SK-N-SH (cell line): Measurements from ENCODE around the gene TMTC2. TPM values are rescaled to one million over a fixed set of nuclear protein-coding genes. Genes with fewer than 3 reads are reported as not detected.

Source experiments
- CTCF ChIA-PET: fragments of 300-600, 350-600 bp; formaldehyde crosslinking; extraction: SDS; loops from one replicate; lab custom pipeline; 2021; lab: Yijun Ruan, JAX
- POLR2A ChIA-PET: fragments of 350-600 bp; sonication (Branson Sonifier 250); formaldehyde crosslinking; extraction: SDS; loops from one replicate; lab custom pipeline; 2020; ENCODE audit warnings: antibody characterized with exemption, inconsistent platforms; lab: Yijun Ruan, JAX
- DNase-seq: peaks from one replicate; pipeline ENCODE4 v3.0.0; 2012
- H2AFZ ChIP-seq: fragments of 200-600 bp; sonication (generic); 2 replicates; pipeline ENCODE4 v1.8.1; 2016; ENCODE audit warnings: antibody characterized with exemption, mild to moderate bottlenecking, low read depth
- H3F3A ChIP-seq: fragments of 200-600 bp; sonication (generic); replicated peaks from 2 replicates; pipeline ENCODE3; 2016; ENCODE audit warnings: antibody characterized with exemption, mild to moderate bottlenecking; ENCODE audit not compliant: insufficient read depth
- H3K27ac ChIP-seq, 2 experiments: fragments of 200-500 bp in 1 of 2; fragments of 200-600 bp in 1 of 2; sonication (Bioruptor generic) in 1 of 2; sonication (generic), shearing (Covaris generic) in 1 of 2; 2 replicates each; pipeline versions ENCODE4 v1.5.1 to v1.6.1; 2014 to 2016; ENCODE audit warnings: low read depth in 2 of 2, inconsistent platforms in 1 of 2, low read length in 1 of 2, mild to moderate bottlenecking in 1 of 2, mixed read lengths in 1 of 2
- H3K27me3 ChIP-seq: fragments of 200-600 bp; sonication (generic), shearing (Covaris generic); 2 replicates; pipeline ENCODE4 v1.6.1; 2016; ENCODE audit warnings: mixed run types; ENCODE audit not compliant: insufficient read depth
- H3K36me3 ChIP-seq, 2 experiments: fragments of 200-500 bp in 1 of 2; fragments of 200-600 bp in 1 of 2; sonication (Bioruptor generic) in 1 of 2; sonication (generic) in 1 of 2; replicated peaks in 1 of 2; 2 replicates each; pipeline versions ENCODE3 to v1.5.1; 2014 to 2016; ENCODE audit warnings: low read length in 1 of 2, mild to moderate bottlenecking in 1 of 2; ENCODE audit not compliant: insufficient read depth in 2 of 2, control insufficient read depth in 1 of 2
- H3K4me1 ChIP-seq, 2 experiments: fragments of 200-500 bp in 1 of 2; fragments of 200-600 bp in 1 of 2; sonication (Bioruptor generic) in 1 of 2; sonication (generic), shearing (Covaris generic) in 1 of 2; 2 replicates each; pipeline versions ENCODE4 v1.5.1 to v1.6.1; 2014 to 2016; ENCODE audit warnings: low read depth in 1 of 2, low read length in 1 of 2, mixed run types in 1 of 2; ENCODE audit not compliant: insufficient read depth in 2 of 2, control insufficient read depth in 1 of 2
- H3K4me2 ChIP-seq: fragments of 200-600 bp; sonication (generic), shearing (Covaris generic); 2 replicates; pipeline ENCODE4 v1.6.1; 2017; ENCODE audit warnings: mixed run types
- H3K4me3 ChIP-seq, 2 experiments: fragments of 200-500 bp in 1 of 2; fragments of 200-600 bp in 1 of 2; sonication (Bioruptor generic) in 1 of 2; sonication (generic), shearing (Covaris generic) in 1 of 2; 2 replicates each; pipeline versions ENCODE4 v1.5.1 to v1.8.1; 2014 to 2016; ENCODE audit warnings: low read depth in 2 of 2, inconsistent platforms in 1 of 2, low read length in 1 of 2, mild to moderate bottlenecking in 1 of 2, mixed read lengths in 1 of 2, moderate library complexity in 1 of 2
- H3K79me2 ChIP-seq: fragments of 200-600 bp; sonication (generic); 2 replicates; pipeline ENCODE4 v1.8.1; 2017; ENCODE audit warnings: mild to moderate bottlenecking; ENCODE audit not compliant: insufficient read depth
- H3K9ac ChIP-seq: fragments of 200-600 bp; sonication (generic); 2 replicates; pipeline ENCODE4 v1.6.1; 2017; ENCODE audit warnings: mixed run types
- H3K9me2 ChIP-seq: fragments of 200-600 bp; sonication (generic); 2 replicates; pipeline ENCODE4 v1.6.1; 2017; ENCODE audit warnings: mixed run types
- H3K9me3 ChIP-seq: fragments of 200-600 bp; sonication (generic); 2 replicates; pipeline ENCODE4 v1.6.1; 2017; ENCODE audit warnings: mixed run types, mild to moderate bottlenecking, moderate library complexity
- H4K20me1 ChIP-seq: fragments of 200-600 bp; sonication (generic); 2 replicates; pipeline ENCODE4 v1.6.1; 2017; ENCODE audit warnings: mild to moderate bottlenecking, mixed run types; ENCODE audit not compliant: insufficient read depth
- CHD2 ChIP-seq: fragments of 150-350 bp; IDR thresholded peaks from 2 replicates; pipeline ENCODE4 v1.6.1; 2018; ENCODE audit warnings: low read length; ENCODE audit not compliant: partially characterized antibody
- EP300 ChIP-seq, 2 experiments: IDR thresholded peaks; 2 replicates each; pipeline versions ENCODE4 v1.4.0 to v1.6.1; 2012; ENCODE audit warnings: borderline replicate concordance in 1 of 2, low read depth in 1 of 2, low read length in 1 of 2
- FOSL2 ChIP-seq: IDR thresholded peaks from 2 replicates; pipeline ENCODE4 v1.4.0; 2012; ENCODE audit warnings: low read depth, mild to moderate bottlenecking, moderate library complexity, borderline replicate concordance
- FOXM1 ChIP-seq: IDR thresholded peaks from 2 replicates; pipeline ENCODE4 v1.4.0; 2012; ENCODE audit warnings: low read depth, mild to moderate bottlenecking
- GABPA ChIP-seq: IDR thresholded peaks from 2 replicates; pipeline ENCODE4 v1.4.0; 2012; ENCODE audit warnings: low read depth, mild to moderate bottlenecking
- GATA2 ChIP-seq: sonication (generic); formaldehyde crosslinking; IDR thresholded peaks from 2 replicates; pipeline ENCODE4 v1.5.0; 2020; ENCODE audit warnings: mild to moderate bottlenecking, missing genetic modification reagents
- MEF2A ChIP-seq: IDR thresholded peaks from 2 replicates; pipeline ENCODE4 v1.4.0; 2012; ENCODE audit warnings: low read depth, borderline replicate concordance
- NFIC ChIP-seq: IDR thresholded peaks from 2 replicates; pipeline ENCODE4 v1.4.0; 2012; ENCODE audit warnings: borderline replicate concordance
- NRF1 ChIP-seq: IDR thresholded peaks from 2 replicates; pipeline ENCODE4 v1.6.1; 2012; ENCODE audit warnings: low read depth, mild to moderate bottlenecking, low read length
- PBX3 ChIP-seq: IDR thresholded peaks from 2 replicates; pipeline ENCODE4; 2012
- POLR2AphosphoS5 ChIP-seq: IDR thresholded peaks from 2 replicates; pipeline ENCODE4 v1.6.1; 2012; ENCODE audit warnings: low read depth, low read length
- RCOR1 ChIP-seq: fragments of 150-350 bp; IDR thresholded peaks from 2 replicates; pipeline ENCODE4 v1.6.1; 2017; ENCODE audit warnings: antibody characterized with exemption, low read length
- REST ChIP-seq: IDR thresholded peaks from 2 replicates; pipeline ENCODE4 v1.6.1; 2012; ENCODE audit warnings: mild to moderate bottlenecking, low read depth, low read length, moderate library complexity
- RXRA ChIP-seq: IDR thresholded peaks from 2 replicates; pipeline ENCODE4 v1.4.0; 2012; ENCODE audit warnings: low read depth, mild to moderate bottlenecking, borderline replicate concordance
- SIN3A ChIP-seq: IDR thresholded peaks from 2 replicates; pipeline ENCODE4 v1.6.1; 2012; ENCODE audit warnings: low read depth, mild to moderate bottlenecking, low read length, moderate library complexity, borderline replicate concordance
- TAF1 ChIP-seq: IDR thresholded peaks from 2 replicates; pipeline ENCODE4 v1.6.1; 2012; ENCODE audit warnings: low read depth, mild to moderate bottlenecking, low read length, moderate library complexity, borderline replicate concordance
- USF1 ChIP-seq: IDR thresholded peaks from 2 replicates; pipeline ENCODE4 v1.4.0; 2012; ENCODE audit warnings: low read depth, borderline replicate concordance
- WGBS: methylation state at CpG from one replicate; pipeline ENCODE4 v1.1.6; 2017; ENCODE audit warnings: low lambda C conversion rate; 5-methylcytosine and 5-hydroxymethylcytosine counted together
- polyA plus RNA-seq, 3 experiments: library from polyadenylated mRNA; depleted of rRNA; stranded (reverse); fragments of >200 nt; gene quantifications; 2 replicates each; pipeline ENCODE4 v1.2.3, GENCODE V29; 2012

TMTC2 gene
- polyA plus RNA-seq, 1 of the 3 experiments (the other 2 are of a cell fraction), result 4.1 TPM

GRCh38 chr12:82801951-82802610 is 115.4 kb downstream of the TMTC2 start:
- Histone ChIP-seq H3K36me3 (no peaks in the 10 kb centered on the region), H3F3A (no peaks in the 10 kb centered on the region)

More at GRCh38 chr12:82801951-82802610, 115.4 kb downstream of the TMTC2 start:
- Histone ChIP-seq H4K20me1 (no peaks in the 10 kb centered on the region), H3K9ac (no peak overlapping the region), H3K9me2 (no peaks in the 10 kb centered on the region), H3K9me3 (no peaks in the 10 kb centered on the region), H3K4me2 (no peak overlapping the region), H3K27ac (no peak overlapping the region), H3K4me3 (no peak overlapping the region), H2AFZ (no peak overlapping the region), H3K27me3 (no peaks in the 10 kb centered on the region), H3K4me1 (peaks cover 0 to 13% of the 10 kb centered on the region in 2 experiments; a peak in 2 of 4 replicates)
- ChIA-PET POLR2A (no interaction called here), CTCF (interaction anchor here (0.8 kb wide), 1 partner anchor 13 kb away, joined by 3 read pairs; no protein-coding TSS in a partner anchor)
- 90% methylated on average over 5 of the region's 27 CpGs for WGBS
- no peak for DNase-seq
- TF ChIP-seq GABPA (no peak), POLR2AphosphoS5 (no peak), FOXM1 (no peak), GATA2 (CRISPR knock-in tag) (no peak), USF1 (no peak), RXRA (no peak), MEF2A (no peak), CHD2 (no peak), REST (no peak), PBX3 (no peak), RCOR1 (no peak), NFIC (no peak), FOSL2 (no peak), NRF1 (no peak), TAF1 (no peak), EP300 (IDR thresholded peaks at IDR 0.05; ENCODE audit: borderline replicate concordance in 1 of 2, low read depth in 1 of 2, low read length in 1 of 2) (no peak), SIN3A (no peak)
- TF ChIP-seq, all 33 proteins: peak for 0
- no peaks in the 10 kb centered on the region for H3K79me2 ChIP-seq
